VCaP (cell line): Measurements from ENCODE around the gene KRTAP6-1.

Experiments used
- H3K27ac ChIP-seq: fragments of 450-650 bp; 2 replicates; pipeline ENCODE4 v1.5.1; 2017
- TF ChIP-seq, protein P1 (sequence below): fragments of 450-650 bp; conservative IDR thresholded peaks from 2 replicates; pipeline ENCODE4 v1.5.1; 2017; ENCODE audit warnings: mild to moderate bottlenecking, moderate library complexity

Gene KRTAP6-1

GRCh38 chr21:30612132-30612531 lies 1.6 kb downstream of the KRTAP6-1 start:
- TF ChIP-seq, protein P1, sequence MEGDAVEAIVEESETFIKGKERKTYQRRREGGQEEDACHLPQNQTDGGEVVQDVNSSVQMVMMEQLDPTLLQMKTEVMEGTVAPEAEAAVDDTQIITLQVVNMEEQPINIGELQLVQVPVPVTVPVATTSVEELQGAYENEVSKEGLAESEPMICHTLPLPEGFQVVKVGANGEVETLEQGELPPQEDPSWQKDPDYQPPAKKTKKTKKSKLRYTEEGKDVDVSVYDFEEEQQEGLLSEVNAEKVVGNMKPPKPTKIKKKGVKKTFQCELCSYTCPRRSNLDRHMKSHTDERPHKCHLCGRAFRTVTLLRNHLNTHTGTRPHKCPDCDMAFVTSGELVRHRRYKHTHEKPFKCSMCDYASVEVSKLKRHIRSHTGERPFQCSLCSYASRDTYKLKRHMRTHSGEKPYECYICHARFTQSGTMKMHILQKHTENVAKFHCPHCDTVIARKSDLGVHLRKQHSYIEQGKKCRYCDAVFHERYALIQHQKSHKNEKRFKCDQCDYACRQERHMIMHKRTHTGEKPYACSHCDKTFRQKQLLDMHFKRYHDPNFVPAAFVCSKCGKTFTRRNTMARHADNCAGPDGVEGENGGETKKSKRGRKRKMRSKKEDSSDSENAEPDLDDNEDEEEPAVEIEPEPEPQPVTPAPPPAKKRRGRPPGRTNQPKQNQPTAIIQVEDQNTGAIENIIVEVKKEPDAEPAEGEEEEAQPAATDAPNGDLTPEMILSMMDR, result no peak
- H3K27ac ChIP-seq, result no peak overlapping the region

DNA sequence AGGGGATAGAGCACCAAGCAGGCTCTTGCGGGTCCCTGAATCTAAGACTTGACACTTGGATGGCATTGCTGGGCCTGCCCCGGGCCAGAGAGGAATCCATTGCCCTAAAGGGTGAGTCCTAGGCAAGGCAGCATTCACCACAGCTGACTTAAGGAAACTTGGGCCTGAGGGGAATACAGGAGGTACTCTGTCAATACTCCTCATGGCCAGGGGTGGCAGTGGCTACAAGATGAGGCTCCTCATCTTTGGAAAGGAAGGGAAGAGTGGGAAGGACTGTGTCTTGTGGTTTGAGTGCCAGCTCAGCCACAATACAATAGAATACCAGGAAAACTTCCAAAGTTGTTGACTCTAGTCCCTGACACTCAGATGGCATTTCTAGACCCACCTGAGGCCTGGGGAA lies 7.8 kb downstream of the KRTAP6-1 start:
- TF ChIP-seq, protein P1, result no peak
- no peak overlapping the region for H3K27ac ChIP-seq

- H3K27ac ChIP-seq, result no peak within 1 kb of the TSS
- TF ChIP-seq, protein P1, result no peak
Observed at GRCh38 chr21:30600787-30601186, 12.9 kb downstream of the KRTAP6-1 start, which contains the start of gene KRTAP22-1. Gene KRTAP22-1 (plus strand): TSS chr21:30601087.

DNA sequence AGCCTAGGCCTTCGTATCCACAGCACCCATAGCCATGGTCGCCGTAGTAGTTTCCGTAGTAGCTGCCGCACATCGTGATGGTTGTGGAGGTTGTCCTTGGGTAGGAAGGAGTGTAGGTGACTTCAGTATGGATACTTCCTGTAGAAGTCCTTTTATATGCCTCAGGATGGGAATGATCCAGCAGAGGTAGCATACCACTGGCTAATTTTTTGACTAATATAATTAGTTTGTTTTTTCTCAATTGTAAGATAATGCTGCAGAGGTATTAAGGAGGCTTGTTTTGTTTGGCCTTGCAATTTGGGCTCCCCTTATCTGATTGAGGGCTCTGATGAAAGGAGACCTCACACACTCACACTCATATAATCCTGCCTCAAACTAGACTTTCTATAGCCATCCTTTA lies 14.9 kb downstream of the KRTAP6-1 start, which contains the start of gene KRTAP6-2:
KRTAP6-2 (minus strand) TSS at position 101 of the 400 bp plus-strand sequence; CDS start at position 73, 28 bp downstream.
- no peak within 1 kb of the TSS for H3K27ac ChIP-seq
- TF ChIP-seq, protein P1, result no peak

GRCh38 chr21:30592140-30592539 lies 21.6 kb downstream of the KRTAP6-1 start, which contains the start of gene KRTAP6-3:
Gene KRTAP6-3 (plus strand): TSS chr21:30592440. CDS start chr21:30592446, 6 bp downstream.
- no peak within 1 kb of the TSS for H3K27ac ChIP-seq
- TF ChIP-seq, protein P1, result no peak

GRCh38 chr21:30590297-30590696 lies 23.4 kb downstream of the KRTAP6-1 start, which contains the start of gene KRTAP22-2:
Gene KRTAP22-2 (minus strand): TSS chr21:30590397.
- no peak within 1 kb of the TSS for H3K27ac ChIP-seq
- TF ChIP-seq, protein P1, result no peak

DNA sequence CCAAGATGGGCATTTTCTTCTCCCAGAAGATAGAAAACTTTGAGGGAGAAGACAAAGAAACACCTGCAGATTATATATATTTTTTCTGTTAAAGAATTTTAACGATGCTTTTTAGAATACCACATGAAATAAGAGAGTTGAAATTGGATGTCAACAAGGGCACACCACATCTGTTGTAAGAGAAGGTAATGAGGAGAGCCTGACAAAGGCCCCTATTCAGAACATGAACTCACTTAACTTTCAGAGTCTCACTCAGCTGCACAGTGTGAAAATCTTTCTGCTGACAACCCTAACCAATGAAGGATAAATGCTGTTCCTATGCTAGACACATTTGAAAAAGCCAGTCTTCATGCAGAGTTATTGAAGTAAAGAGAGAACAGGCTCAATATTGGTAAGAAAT lies 30.9 kb downstream of the KRTAP6-1 start:
- TF ChIP-seq, protein P1, result no peak
- no peak overlapping the region; the same call in 1 of the 2 replicates for H3K27ac ChIP-seq
